H1 (cell line): ENCODE results near the gene CNDP2. TPM values are rescaled to one million over a fixed set of nuclear protein-coding genes. Genes with fewer than 3 reads are reported as not detected.

ENCODE experiments used
- CTCF ChIA-PET: fragments of 300-600 bp; sonication (Branson Sonifier 250); formaldehyde crosslinking; loops from one replicate; lab custom pipeline; 2021; ENCODE audit not compliant: partially characterized antibody; lab: Charles Lee
- POLR2A ChIA-PET: fragments of 300-600 bp; sonication (Branson Sonifier 250); formaldehyde crosslinking; loops from one replicate; lab custom pipeline; 2021; ENCODE audit warnings: inconsistent platforms; ENCODE audit not compliant: partially characterized antibody; lab: Charles Lee
- DNase-seq, 2 experiments: peaks; one replicate each; pipeline versions ENCODE4 v3.0.0 to v3.0.0-alpha.2; 2010 to 2022; ENCODE audit warnings: low spot score in 2 of 2, low read depth in 1 of 2, mixed read lengths in 1 of 2
- FAIRE-seq: peaks from 2 replicates; lab custom pipeline; 2011; peaks lifted over from hg19 to GRCh38; lab: Jason Lieb, UNC
- H2AFZ ChIP-seq: 2 replicates; pipeline ENCODE4 v1.8.1; 2012; ENCODE audit warnings: low read length, inconsistent platforms
- H2AK5ac ChIP-seq: 2 replicates; pipeline ENCODE4 v1.6.1; 2013; ENCODE audit warnings: low read depth, low read length
- H2BK120ac ChIP-seq: replicated peaks from 2 replicates; pipeline ENCODE3; 2013; ENCODE audit warnings: low read depth, low read length, inconsistent platforms
- H2BK12ac ChIP-seq: 2 replicates; pipeline ENCODE4 v1.6.1; 2013; ENCODE audit warnings: low read depth, low read length
- H2BK15ac ChIP-seq: 2 replicates; pipeline ENCODE4 v1.6.1; 2013; ENCODE audit warnings: low read length
- H2BK20ac ChIP-seq: 2 replicates; pipeline ENCODE4 v1.6.1; 2013; ENCODE audit warnings: low read length
- H2BK5ac ChIP-seq: 2 replicates; pipeline ENCODE4 v1.6.1; 2013; ENCODE audit warnings: low read depth, low read length
- H3K14ac ChIP-seq: 2 replicates; pipeline ENCODE4 v1.6.1; 2013; ENCODE audit warnings: inconsistent platforms; ENCODE audit not compliant: insufficient read length
- H3K18ac ChIP-seq: 2 replicates; pipeline ENCODE4 v1.6.1; 2013; ENCODE audit warnings: low read length; ENCODE audit errors: extremely low read depth
- H3K23ac ChIP-seq: 2 replicates; pipeline ENCODE4 v1.6.1; 2013; ENCODE audit warnings: inconsistent platforms; ENCODE audit not compliant: insufficient read length
- H3K23me2 ChIP-seq: 2 replicates; pipeline ENCODE4 v1.6.1; 2013; ENCODE audit warnings: low read depth, low read length
- H3K27ac ChIP-seq: 2 replicates; pipeline ENCODE4 v1.6.1; 2011; ENCODE audit warnings: low read depth, low read length, inconsistent platforms
- H3K27me3 ChIP-seq, 4 experiments: replicated peaks in 1 of 4; 1 replicate in 1 of 4; 2 replicates in 3 of 4; pipeline versions ENCODE4 v1.6.1 to v1.8.1; 2011 to 2013; ENCODE audit warnings: low read length in 3 of 4, mild to moderate bottlenecking in 3 of 4, inconsistent platforms in 2 of 4, mixed read lengths in 2 of 4, moderate library complexity in 1 of 4; ENCODE audit not compliant: control insufficient read depth in 3 of 4, insufficient read depth in 3 of 4; ENCODE audit errors: extremely low read depth in 1 of 4
- H3K36me3 ChIP-seq, 4 experiments: 2 replicates each; pipeline versions ENCODE4 v1.6.1 to v1.8.1; 2011 to 2013; ENCODE audit warnings: mild to moderate bottlenecking in 4 of 4, low read length in 3 of 4, moderate library complexity in 2 of 4, control low read depth in 1 of 4, inconsistent platforms in 1 of 4; ENCODE audit not compliant: insufficient read depth in 4 of 4, control insufficient read depth in 2 of 4
- H3K4ac ChIP-seq: replicated peaks from 2 replicates; pipeline ENCODE3; 2013; ENCODE audit warnings: low read length, low read depth, mixed read lengths, inconsistent platforms; ENCODE audit not compliant: insufficient read length
- H3K4me1 ChIP-seq, 4 experiments: replicated peaks in 1 of 4; 1 replicate in 1 of 4; 2 replicates in 3 of 4; pipeline versions ENCODE4 v1.6.1 to v1.8.1; 2011 to 2013; ENCODE audit warnings: low read length in 3 of 4, inconsistent platforms in 2 of 4, mixed read lengths in 1 of 4; ENCODE audit not compliant: insufficient read depth in 4 of 4, control insufficient read depth in 3 of 4
- H3K4me2 ChIP-seq, 2 experiments: 2 replicates each; pipeline versions ENCODE4 v1.6.1 to v1.8.1; 2011 to 2013; ENCODE audit warnings: low read depth in 2 of 2, low read length in 2 of 2, control low read depth in 1 of 2, inconsistent platforms in 1 of 2, mild to moderate bottlenecking in 1 of 2; ENCODE audit not compliant: insufficient read depth in 1 of 2
- H3K4me3 ChIP-seq, 4 experiments: fragments of 200-600, 300-600 bp in 1 of 4; sonication (generic), shearing (Covaris generic), sonication (Bioruptor Twin) in 1 of 4; 2 replicates each; pipeline versions ENCODE4 v1.5.1 to v1.8.1; 2011 to 2016; ENCODE audit warnings: low read length in 4 of 4, low read depth in 3 of 4, control low read depth in 2 of 4, inconsistent platforms in 2 of 4, mild to moderate bottlenecking in 2 of 4, mixed read lengths in 1 of 4, moderate library complexity in 1 of 4; ENCODE audit not compliant: insufficient read depth in 2 of 4; ENCODE audit errors: extremely low read depth in 1 of 4
- H3K56ac ChIP-seq: replicated peaks from 2 replicates; pipeline ENCODE3; 2013; ENCODE audit warnings: low read depth, mild to moderate bottlenecking, mixed read lengths, low read length, inconsistent platforms; ENCODE audit not compliant: insufficient read length
- H3K79me1 ChIP-seq: 2 replicates; pipeline ENCODE4 v1.6.1; 2013; ENCODE audit warnings: low read depth, low read length, control low read depth
- H3K79me2 ChIP-seq, 2 experiments: 2 replicates each; pipeline versions ENCODE4 v1.6.1 to v1.8.1; 2012 to 2013; ENCODE audit warnings: low read length in 2 of 2, mild to moderate bottlenecking in 2 of 2, inconsistent platforms in 1 of 2; ENCODE audit not compliant: insufficient read depth in 2 of 2, control insufficient read depth in 1 of 2
- H3K9ac ChIP-seq, 4 experiments: replicated peaks in 1 of 4; 1 replicate in 1 of 4; 2 replicates in 3 of 4; pipeline versions ENCODE4 v1.6.1 to v1.8.1; 2011 to 2013; ENCODE audit warnings: low read depth in 3 of 4, low read length in 3 of 4, control low read depth in 2 of 4, mild to moderate bottlenecking in 2 of 4, moderate library complexity in 2 of 4, inconsistent platforms in 1 of 4; ENCODE audit errors: extremely low read depth in 1 of 4
- H3K9me3 ChIP-seq, 2 experiments: 2 replicates each; pipeline versions ENCODE4 v1.6.1 to v1.8.1; 2012 to 2013; ENCODE audit warnings: mild to moderate bottlenecking in 2 of 2, moderate library complexity in 2 of 2, control low read depth in 1 of 2, inconsistent platforms in 1 of 2, low read depth in 1 of 2, low read length in 1 of 2, mixed read lengths in 1 of 2; ENCODE audit not compliant: insufficient read depth in 2 of 2
- H4K20me1 ChIP-seq, 2 experiments: replicated peaks in 1 of 2; 2 replicates each; pipeline versions ENCODE3 to v1.8.1; 2011 to 2013; ENCODE audit warnings: inconsistent platforms in 2 of 2, low read length in 2 of 2, mild to moderate bottlenecking in 1 of 2; ENCODE audit not compliant: insufficient read depth in 2 of 2, control insufficient read depth in 1 of 2
- H4K5ac ChIP-seq: 2 replicates; pipeline ENCODE4 v1.6.1; 2013; ENCODE audit warnings: low read length, low read depth, mixed read lengths, inconsistent platforms; ENCODE audit not compliant: insufficient read length
- H4K8ac ChIP-seq: 2 replicates; pipeline ENCODE4 v1.8.0; 2013; ENCODE audit warnings: mild to moderate bottlenecking, moderate library complexity, low read length, inconsistent platforms; ENCODE audit not compliant: insufficient read depth; ENCODE audit errors: extremely low read depth
- H4K91ac ChIP-seq: replicated peaks from 2 replicates; pipeline ENCODE3; 2013; ENCODE audit warnings: low read length, mixed read lengths, inconsistent platforms; ENCODE audit not compliant: insufficient read length
- E2F6 ChIP-seq: IDR thresholded peaks from 2 replicates; pipeline ENCODE4 v1.6.1; 2012; ENCODE audit warnings: inconsistent platforms
- JUN ChIP-seq: IDR thresholded peaks from 2 replicates; pipeline ENCODE4 v1.6.1; 2011; ENCODE audit warnings: low read depth, mild to moderate bottlenecking, improper control_type of control experiment, low read length
- JUND ChIP-seq: IDR thresholded peaks from 2 replicates; pipeline ENCODE4 v1.6.1; 2011; ENCODE audit warnings: mild to moderate bottlenecking, improper control_type of control experiment, low read length
- RAD21 ChIP-seq, 2 experiments: IDR thresholded peaks in 1 of 2; conservative IDR thresholded peaks in 1 of 2; 2 replicates each; pipeline ENCODE4 v1.6.1; 2011; ENCODE audit warnings: low read depth in 2 of 2, low read length in 2 of 2, improper control_type of control experiment in 1 of 2, inconsistent platforms in 1 of 2, mild to moderate bottlenecking in 1 of 2, moderate library complexity in 1 of 2
- RXRA ChIP-seq: IDR thresholded peaks from 2 replicates; pipeline ENCODE4 v1.6.1; 2011; ENCODE audit warnings: low read depth, mild to moderate bottlenecking, low read length, moderate library complexity; ENCODE audit not compliant: insufficient read depth
- SP1 ChIP-seq: IDR thresholded peaks from 2 replicates; pipeline ENCODE4 v1.6.1; 2011; ENCODE audit warnings: low read depth, low read length
- SP4 ChIP-seq: IDR thresholded peaks from 2 replicates; pipeline ENCODE4 v1.6.1; 2012; ENCODE audit warnings: low read length, inconsistent platforms
- TAF7 ChIP-seq: optimal IDR thresholded peaks from 2 replicates; pipeline ENCODE3; 2011; ENCODE audit warnings: low read depth, mild to moderate bottlenecking, inconsistent platforms, low read length, moderate library complexity, borderline replicate concordance
- WGBS, 2 experiments: shearing (Covaris generic) in 1 of 2; methylation state at CpG; one replicate each; pipeline versions ENCODE4 v1.1.6 to v1.1.7; 2013 to 2015; ENCODE audit warnings: low lambda C conversion rate in 2 of 2, mixed read lengths in 2 of 2, inconsistent platforms in 1 of 2, low coverage in 1 of 2, missing lambda C conversion rate in 1 of 2; ENCODE audit not compliant: insufficient replicate concordance in 2 of 2, insufficient coverage in 1 of 2, insufficient read length in 1 of 2; ENCODE audit errors: extremely low coverage in 1 of 2, missing lambda C conversion rate in 1 of 2; 5-methylcytosine and 5-hydroxymethylcytosine counted together
- polyA plus RNA-seq, 7 experiments: library from polyadenylated mRNA; depleted of rRNA in 3 of 7; stranded (reverse) in 5 of 7; unstranded in 2 of 7; fragments of >200 nt in 5 of 7; fragments of 200-250 nt in 2 of 7; gene quantifications; 1 replicate in 5 of 7; 2 replicates in 1 of 7; 4 replicates in 1 of 7; pipeline versions ENCODE4 v1.2.1 to v1.2.3, GENCODE V29; 2011 to 2013; ENCODE audit warnings: missing spikeins in 2 of 7, mixed read lengths in 2 of 7
- total RNA-seq: library from RNA; stranded (reverse); fragmentation: NEBNext Ultra II Directional; extraction: Animal tissue kit (Norgen Biotek cat#: 25700); gene quantifications from 2 replicates; pipeline ENCODE4 v1.2.1, GENCODE V29; 2021
- TF ChIP-seq, protein P1 (sequence below): IDR thresholded peaks from 2 replicates; pipeline ENCODE4 v1.6.1; 2011; ENCODE audit warnings: low read length, improper control_type of control experiment

Gene CNDP2
- total and polyA plus RNA-seq, 2 of the 8 experiments (the other 6 are each of a cell fraction or from before 2014, with no cell fraction given): 71.8 to 243 TPM

DNA sequence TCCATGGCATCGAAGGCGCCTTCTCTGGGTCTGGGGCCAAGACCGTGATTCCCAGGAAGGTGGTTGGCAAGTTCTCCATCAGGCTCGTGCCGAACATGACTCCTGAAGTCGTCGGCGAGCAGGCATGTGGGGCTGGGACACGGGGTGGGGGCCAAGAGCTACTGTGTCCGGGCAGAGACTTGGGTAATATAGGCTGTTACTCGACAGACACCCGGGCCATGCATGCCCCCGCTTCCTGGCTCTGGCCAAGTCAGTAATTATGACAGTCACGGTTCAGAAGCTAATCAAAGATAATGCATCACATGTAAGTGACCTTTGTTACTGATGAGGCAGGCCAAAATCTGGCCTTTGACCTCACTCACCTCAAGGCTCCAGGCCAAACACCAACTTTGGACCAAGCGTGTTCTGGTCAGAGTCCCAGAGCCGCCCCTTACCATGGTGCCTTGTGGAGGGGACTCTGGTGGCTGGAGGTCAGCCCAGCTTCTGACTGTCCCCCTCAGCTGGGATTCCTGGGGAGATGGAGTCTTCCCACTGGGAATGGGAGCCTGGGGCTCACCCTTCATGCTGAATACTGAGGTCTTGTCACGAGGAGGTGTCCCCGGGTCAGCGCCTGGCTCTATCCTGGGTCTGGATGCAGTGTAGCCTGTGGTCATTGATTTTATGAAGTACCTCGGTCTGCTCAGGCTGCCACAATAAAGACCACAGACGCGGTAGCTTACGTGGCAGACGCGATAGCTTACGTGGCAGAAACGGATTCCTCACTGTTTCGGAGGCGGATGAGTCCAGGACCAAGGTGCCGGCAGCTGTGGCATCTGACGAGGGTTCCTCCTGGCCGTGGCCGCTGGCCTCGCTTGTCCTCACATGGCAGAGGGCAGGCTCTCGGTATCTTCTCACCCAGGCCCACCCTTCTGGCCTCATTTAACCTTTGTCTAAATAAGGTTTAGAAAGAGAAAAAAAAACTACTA lies 20.4 kb downstream of the CNDP2 start:
- Histone ChIP-seq H3K18ac (no peak overlapping the region), H3K36me3 (peaks cover 15 to 83% (median 64%) of the 10 kb centered on the region in 4 experiments), H3K4me3 (no peak overlapping the region), H2AFZ (no peak overlapping the region), H4K20me1 (peaks cover 2 to 15% of the 10 kb centered on the region in 2 experiments), H3K56ac (no peak overlapping the region), H3K4ac (no peak overlapping the region), H3K14ac (no peak overlapping the region), H3K27ac (no peak overlapping the region), H2BK120ac (no peak overlapping the region), H2BK5ac (no peak overlapping the region), H2AK5ac (no peak overlapping the region), H4K91ac (no peak overlapping the region), H2BK20ac (no peak overlapping the region), H3K4me1 (no peaks in the 10 kb centered on the region), H4K5ac (no peak overlapping the region), H2BK12ac (no peak overlapping the region), H3K79me2 (no peaks in the 10 kb centered on the region; a peak in 1 of 4 replicates), H3K4me2 (no peak overlapping the region), H3K79me1 (peaks cover 13% of the 10 kb centered on the region), H4K8ac (no peak overlapping the region), H3K27me3 (no peaks in the 10 kb centered on the region), H3K23ac (no peak overlapping the region), H2BK15ac (no peak overlapping the region), H3K23me2 (no peaks in the 10 kb centered on the region), H3K9ac (no peak overlapping the region), H3K9me3 (peaks cover 0 to 3% of the 10 kb centered on the region in 2 experiments; a peak in 1 of 4 replicates)
- CTCF ChIA-PET: interaction anchor here (0.7 to 2.0 kb wide), 6 partner anchors 10 to 403 kb away, joined by 3 to 6 read pairs (median 4); partner anchors contain the start of gene CNDP2
- 94% methylated on average over 30 of the region's 35 CpGs; no CpG with 5 or more reads in 1 of the 2 experiments for WGBS, 2 experiments
- FAIRE-seq: no peak
- no peak for DNase-seq
- POLR2A ChIA-PET: interaction anchor here (3.2 to 4.9 kb wide), 2 partner anchors 10 to 18 kb away, joined by 10 to 31 read pairs; no protein-coding TSS in a partner anchor
- TF ChIP-seq RAD21 (IDR thresholded peaks at IDR 0.05 in 1 of 2, conservative IDR thresholded peaks at IDR 0.05 in 1 of 2; ENCODE audit: low read depth in 2 of 2, low read length in 2 of 2) (no peak), SP1 (no peak), JUND (no peak), JUN (no peak), TAF7 (no peak), RXRA (no peak), E2F6 (no peak), SP4 (no peak)
- TF ChIP-seq, protein P1, sequence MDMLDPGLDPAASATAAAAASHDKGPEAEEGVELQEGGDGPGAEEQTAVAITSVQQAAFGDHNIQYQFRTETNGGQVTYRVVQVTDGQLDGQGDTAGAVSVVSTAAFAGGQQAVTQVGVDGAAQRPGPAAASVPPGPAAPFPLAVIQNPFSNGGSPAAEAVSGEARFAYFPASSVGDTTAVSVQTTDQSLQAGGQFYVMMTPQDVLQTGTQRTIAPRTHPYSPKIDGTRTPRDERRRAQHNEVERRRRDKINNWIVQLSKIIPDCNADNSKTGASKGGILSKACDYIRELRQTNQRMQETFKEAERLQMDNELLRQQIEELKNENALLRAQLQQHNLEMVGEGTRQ: no peak
